OCI-LY1 (cell line): ENCODE results near the gene FARSB.

Source experiments
- CTCF ChIP-seq: fragments of 200-600 bp; sonication (generic), shearing (Covaris generic); IDR thresholded peaks from 2 replicates; pipeline ENCODE4 v1.5.1; 2017; ENCODE audit warnings: mild to moderate bottlenecking, antibody characterized with exemption, low read length, moderate library complexity, mixed read lengths
- EZH2 ChIP-seq: fragments of 200-600 bp; sonication (generic), shearing (Covaris generic); IDR thresholded peaks from 2 replicates; pipeline ENCODE4 v1.8.0; 2017; ENCODE audit warnings: borderline replicate concordance, mixed run types, mild to moderate bottlenecking, antibody characterized with exemption, low read length, moderate library complexity, mixed read lengths

- no peak for TF ChIP-seq CTCF
- TF ChIP-seq EZH2, result no peak
Observed at GRCh38 chr2:222521099-222521498, 134.8 kb downstream of the FARSB start.
